Activated T-cell treated with anti-CD3 and anti-CD28 coated beads, Interleukin-2, amount 50 U/mL, for 48 hours (primary cell): Measurements from ENCODE around the gene KLK14.

ENCODE experiments used
- DNase-seq, 2 experiments: peaks; one replicate each; pipeline ENCODE4 v3.0.0-alpha.2; 2020

Gene KLK14, protein sequence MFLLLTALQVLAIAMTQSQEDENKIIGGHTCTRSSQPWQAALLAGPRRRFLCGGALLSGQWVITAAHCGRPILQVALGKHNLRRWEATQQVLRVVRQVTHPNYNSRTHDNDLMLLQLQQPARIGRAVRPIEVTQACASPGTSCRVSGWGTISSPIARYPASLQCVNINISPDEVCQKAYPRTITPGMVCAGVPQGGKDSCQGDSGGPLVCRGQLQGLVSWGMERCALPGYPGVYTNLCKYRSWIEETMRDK

DNA sequence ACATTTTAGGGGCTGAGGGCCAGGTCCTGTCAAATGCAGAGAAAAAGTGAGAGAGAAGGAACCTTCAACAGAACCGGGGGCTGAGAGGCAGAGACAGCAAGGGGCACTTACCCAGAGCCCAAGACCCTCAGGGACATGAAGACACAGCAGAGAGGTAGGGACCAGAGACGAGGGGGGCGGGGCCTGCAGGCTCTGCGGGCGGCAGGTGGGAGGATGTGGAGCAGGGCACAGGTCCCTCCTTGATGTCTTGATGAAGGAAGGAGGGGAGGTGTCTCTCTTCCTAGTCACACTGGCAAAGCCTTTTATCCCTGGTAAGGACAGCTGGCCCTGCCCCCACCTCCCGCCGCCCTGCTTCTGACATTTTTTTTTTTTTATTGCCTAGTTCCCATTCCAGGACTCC is at the start of gene KLK14:
Gene KLK14, minus strand, starts transcription at position 277 of the 400 bp plus-strand sequence. Its CDS starts 273 bp downstream, at position 4.
- DNase-seq: no peak

DNA sequence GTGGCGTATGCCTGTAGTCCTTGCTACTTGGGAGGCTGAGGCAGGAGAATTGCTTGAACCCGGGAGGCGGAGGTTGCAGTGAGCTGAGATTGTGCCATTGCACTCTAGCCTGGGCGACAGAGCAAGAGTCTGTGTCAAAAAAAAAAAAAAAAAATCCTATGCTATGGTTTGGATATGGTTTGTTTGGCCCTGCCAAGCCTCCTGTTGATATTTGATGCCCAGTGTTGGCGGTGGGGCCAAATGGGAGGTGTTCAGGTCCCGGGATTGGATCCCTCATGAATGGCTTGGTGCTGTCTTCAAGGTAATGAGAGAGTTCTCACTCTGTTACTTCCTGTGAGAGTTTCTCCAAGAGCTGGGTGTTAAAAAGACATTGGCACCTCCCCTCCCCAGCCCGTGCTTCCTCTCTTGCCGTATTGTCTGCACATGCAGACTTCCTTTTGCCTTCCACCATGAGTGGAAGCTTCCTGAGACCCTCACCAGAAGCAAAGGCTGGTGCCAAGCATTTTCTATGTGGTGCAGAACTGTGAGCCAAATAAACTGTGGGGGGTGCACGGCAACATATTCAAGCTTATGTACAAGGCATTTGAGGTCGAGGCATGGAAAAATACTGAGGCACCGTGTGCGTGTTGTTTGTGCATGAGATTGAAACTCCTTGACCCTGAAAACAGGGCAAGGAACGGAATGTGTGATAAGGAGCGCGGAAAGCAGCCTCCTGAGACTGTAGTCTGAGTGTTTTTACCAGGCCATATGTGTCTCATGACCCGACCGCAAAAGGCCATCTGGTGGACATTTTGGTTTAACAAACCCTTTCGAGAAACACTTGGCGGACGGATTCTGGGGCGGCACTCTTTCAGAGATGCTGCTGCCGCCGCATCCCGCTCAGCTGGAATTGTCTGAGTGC is 49.3 kb upstream of the KLK14 start:
- peak; percentile 49 for DNase-seq

DNA sequence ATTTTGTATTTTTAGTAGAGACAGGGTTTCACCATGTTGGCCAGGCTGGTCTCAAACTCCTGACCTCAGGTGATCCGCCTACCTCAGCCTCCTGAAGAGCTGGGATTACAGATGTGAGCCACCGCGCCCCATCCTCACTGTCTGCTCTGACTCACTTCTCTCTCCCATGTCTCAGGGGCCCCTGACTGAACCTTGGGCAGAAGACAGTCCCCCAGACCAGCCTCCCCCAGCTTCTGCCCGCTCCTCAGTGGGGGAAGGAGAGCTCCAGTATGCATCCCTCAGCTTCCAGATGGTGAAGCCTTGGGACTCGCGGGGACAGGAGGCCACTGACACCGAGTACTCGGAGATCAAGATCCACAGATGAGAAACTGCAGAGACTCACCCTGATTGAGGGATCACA is 47.0 kb upstream of the KLK14 start:
- DNase-seq: no peak

DNA sequence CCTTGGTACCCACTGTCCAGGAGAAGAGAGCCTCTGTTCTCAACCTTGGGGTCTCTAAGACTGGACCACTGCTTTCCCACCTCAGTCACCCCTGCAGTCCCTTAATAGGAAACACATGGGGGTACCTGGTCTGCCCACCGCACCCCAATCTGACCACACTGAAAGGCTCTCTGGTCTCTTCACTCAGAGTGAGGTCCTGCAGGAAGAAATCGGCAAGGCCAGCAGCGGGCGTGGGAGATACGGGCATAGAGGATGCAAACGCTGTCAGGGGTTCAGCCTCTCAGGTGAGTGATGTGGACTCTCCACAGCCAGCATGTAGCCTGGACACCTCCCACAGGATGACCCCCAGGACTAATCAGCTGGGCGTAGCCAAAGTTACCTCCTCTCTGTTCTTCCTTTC is 45.5 kb upstream of the KLK14 start:
- no peak for DNase-seq

DNA sequence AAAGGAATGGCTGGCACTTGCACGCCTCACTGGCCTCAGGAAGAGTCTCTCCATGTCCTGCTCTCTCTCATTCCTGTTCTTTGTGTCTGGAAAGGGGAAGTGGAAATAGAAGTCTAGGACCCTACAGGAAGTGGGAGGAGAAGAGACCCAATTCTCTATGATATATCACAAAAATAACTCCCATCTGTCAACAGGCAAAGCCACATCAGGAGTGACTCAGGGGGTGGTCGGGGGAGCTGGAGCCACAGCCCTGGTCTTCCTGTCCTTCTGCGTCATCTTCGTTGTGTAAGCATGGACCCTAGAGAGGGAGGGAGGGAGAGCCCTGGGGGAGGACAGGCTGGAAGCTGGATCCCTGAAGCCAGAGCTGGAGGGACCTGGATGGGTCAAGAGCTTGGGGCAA is 45.1 kb upstream of the KLK14 start:
- peak; percentile 45 to 52 for DNase-seq

DNA sequence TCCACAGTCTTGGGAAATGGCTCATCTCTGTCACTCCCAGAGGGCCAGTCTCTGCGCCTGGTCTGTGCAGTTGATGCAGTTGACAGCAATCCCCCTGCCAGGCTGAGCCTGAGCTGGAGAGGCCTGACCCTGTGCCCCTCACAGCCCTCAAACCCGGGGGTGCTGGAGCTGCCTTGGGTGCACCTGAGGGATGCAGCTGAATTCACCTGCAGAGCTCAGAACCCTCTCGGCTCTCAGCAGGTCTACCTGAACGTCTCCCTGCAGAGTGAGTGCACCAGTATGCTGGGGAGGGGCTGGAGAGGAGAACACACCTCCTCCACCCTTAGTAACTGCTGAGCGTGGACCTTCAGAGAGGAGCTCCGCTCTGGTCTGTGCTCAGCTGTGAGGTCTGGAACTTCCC is 44.3 kb upstream of the KLK14 start:
- DNase-seq: no peak

DNA sequence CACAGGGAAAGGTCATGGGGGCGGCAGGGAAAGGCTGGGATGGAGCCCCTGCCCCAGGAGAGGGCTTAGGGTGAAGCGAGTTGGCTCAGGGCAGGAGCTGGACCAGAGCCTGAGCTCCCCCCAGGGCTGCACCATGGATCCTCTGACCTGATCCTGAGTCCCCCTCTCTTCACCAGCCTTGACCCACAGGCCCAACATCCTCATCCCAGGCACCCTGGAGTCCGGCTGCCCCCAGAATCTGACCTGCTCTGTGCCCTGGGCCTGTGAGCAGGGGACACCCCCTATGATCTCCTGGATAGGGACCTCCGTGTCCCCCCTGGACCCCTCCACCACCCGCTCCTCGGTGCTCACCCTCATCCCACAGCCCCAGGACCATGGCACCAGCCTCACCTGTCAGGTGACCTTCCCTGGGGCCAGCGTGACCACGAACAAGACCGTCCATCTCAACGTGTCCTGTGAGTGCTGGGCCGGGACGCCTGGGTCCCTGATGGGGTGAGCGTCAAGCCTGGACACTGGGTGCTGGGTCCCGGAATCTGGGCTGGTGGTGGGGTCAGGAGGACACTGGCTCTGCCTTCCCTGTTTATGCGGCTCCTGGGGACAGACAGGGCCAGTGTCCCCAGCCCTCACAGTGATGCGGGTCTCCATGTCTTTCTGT is 42.9 kb upstream of the KLK14 start:
- no peak for DNase-seq

DNA sequence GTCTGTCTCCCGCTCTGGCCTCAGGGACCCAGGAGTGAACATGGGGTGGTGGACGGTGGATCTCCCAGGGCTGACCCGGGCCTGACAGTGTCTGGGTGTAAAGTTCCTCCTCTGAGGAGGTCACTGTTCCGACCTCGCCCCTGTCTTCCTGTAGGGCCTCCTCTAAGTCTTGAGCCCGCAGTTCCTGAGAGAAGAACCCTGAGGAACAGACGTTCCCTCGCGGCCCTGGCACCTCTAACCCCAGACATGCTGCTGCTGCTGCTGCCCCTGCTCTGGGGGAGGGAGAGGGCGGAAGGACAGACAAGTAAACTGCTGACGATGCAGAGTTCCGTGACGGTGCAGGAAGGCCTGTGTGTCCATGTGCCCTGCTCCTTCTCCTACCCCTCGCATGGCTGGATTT is 42.0 kb upstream of the KLK14 start, which contains the start of gene SIGLEC9:
Gene SIGLEC9, plus strand, starts transcription at position 178 of the 400 bp plus-strand sequence. Its CDS starts 69 bp downstream, at position 247.
- no peak for DNase-seq

DNA sequence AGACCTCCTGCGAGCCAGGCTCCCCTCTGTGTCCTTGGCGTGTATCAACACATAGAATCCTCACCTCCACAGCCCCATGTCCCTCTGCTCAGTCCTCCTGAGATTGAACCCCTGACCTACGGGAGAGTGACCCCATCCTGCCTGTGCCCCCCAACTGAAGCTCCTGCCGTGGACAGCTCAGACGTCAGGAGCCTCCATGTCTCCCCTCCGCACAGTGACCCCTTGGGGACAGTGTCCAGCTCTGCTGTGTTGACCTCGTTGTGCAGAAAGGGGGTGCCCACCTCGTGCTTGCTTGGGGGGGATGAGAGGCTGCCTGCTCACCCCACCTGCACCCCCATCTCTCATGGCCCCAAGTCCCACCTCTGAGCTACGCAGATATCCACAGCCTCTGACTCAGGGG is 41.5 kb upstream of the KLK14 start:
- no peak for DNase-seq

DNA sequence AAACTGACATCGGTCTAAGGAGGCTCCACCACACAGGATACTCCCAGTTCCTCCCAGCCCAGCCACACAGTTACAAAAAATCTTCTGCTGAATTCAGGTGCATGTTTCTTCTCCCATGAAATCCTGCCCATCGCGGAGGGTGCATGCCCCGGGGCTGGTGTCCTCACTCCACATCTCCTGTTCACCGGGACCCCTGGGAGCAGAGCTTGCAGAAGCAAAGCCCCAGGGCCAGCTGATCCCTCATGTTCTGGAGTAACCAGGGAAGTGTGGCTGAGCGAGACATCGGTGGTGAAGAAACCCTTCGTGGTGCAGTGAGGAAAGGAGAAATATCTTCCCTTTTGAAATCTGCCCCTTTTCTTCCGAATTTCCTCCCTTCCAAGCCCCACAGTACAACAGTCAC is 41.1 kb upstream of the KLK14 start:
- no peak for DNase-seq

DNA sequence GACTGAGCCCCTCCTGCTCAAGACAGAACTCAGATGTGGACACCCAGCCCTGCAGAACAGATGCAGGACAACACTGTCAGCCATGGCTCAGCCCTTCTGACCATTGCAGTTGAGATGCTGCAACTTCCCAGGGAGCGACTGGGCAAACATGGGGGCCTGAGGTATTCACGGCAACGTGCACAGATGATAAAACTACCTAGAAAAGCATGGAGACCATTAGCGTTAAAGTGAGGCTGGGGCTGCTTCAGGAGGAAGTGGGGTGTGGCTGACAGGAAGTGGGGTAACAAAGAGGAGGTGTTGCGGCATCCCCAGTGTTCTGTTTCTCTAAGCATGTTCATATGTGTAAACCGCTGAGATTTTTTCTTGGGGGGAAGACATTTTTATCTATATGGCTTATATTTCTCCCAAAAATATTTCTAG is 40.7 kb upstream of the KLK14 start:
- peak in 1 of 2 experiments; percentile 44 for DNase-seq

DNA sequence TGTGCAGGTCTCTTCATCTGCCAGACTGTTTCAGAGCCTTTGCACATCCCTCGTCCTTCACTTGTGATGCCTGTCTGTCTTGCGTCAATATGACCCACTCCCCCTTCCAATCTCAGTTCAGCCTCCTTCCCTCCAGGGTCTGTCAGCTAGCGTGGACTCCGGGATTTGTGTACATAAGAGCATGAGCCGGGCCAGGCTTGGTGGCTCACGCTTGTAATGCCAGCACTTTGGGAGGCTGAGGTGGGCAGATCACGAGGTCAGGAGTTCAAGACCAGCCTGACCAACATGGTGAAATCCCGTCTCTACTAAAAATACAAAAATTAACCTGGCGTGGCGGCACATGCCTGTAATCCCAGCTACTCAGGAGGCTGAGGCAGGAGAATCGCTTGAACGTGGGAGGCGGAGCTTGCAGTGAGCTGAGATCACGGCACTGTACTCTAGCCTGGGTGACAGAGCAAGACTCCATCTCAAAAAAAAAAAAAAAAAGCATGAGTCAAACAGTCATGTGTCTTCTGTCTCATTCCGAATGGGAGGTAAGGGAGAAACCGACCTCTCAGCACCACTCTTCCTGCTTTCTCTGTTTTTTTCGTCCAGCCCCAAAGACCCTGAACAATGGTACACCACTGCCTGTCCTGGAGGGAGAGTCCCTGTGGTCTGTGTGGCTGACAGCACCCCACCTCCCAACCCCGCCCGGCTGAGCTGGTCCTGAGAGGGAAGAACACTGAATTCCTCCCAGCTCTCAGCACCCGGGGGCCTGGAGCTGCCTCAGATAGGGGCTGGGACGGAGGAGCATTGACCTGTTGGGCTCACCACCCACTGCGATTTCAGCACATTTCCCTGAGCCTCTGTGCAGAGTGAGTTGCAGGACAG is 39.7 kb upstream of the KLK14 start:
- DNase-seq: no peak

DNA sequence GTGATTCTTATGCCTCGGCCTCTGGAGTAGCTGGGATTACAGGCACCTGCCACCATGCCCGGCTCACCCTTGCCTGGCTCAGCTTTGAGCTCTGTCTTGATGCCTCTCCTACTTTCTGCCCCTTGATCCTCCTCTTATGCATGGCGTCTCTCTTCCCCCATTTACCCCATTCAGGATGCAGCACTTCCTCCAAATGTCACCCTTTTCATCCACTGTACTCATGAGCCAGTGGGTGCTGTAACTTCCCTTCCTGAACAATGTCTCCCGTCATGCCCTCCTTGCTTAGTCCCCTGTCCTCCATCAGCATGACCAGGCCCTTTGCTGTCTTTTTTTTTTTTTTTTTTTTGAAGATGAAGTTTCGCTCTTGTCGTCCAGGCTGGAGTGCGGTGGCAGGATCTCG is 38.6 kb upstream of the KLK14 start:
- no peak for DNase-seq

DNA sequence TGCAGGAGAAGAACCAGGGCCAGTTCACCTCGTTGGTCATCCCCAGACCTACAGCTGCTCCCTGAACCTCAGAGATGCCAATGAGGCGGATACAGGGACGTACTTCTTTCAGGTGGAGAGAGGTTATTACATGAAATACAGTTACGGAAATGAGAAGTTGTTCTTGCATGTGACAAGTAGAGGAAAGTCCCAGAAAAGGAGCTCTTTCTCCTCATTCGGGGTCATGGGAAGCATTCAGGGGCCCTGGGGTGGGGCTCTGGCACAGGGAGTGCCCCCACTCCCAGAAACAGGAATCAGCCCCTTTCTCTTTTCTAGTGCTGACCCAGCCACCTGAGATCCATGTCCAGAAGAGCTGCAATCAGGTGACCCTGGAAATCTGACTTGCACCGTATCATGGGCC is 37.5 kb upstream of the KLK14 start:
- no peak for DNase-seq

DNA sequence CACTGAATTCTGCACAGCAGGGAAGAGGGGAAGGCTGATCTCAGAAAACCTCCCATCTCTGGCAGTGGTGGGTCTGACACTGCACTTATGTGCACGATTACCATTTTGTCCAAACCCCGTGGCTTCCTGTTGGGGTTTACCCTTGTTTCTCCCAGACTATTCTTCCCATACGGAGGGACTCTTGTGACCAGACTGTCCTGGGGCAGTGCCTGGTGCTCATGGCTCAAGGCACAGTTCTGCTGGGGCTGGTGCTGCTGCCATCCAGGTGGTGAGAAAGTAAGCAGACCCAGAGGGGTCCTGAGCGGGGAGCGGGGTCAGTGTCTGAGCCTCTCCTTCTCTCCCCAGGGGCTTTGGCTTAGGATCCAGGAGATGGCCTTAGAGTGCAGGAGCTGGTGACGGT is 36.9 kb upstream of the KLK14 start:
- DNase-seq: no peak

DNA sequence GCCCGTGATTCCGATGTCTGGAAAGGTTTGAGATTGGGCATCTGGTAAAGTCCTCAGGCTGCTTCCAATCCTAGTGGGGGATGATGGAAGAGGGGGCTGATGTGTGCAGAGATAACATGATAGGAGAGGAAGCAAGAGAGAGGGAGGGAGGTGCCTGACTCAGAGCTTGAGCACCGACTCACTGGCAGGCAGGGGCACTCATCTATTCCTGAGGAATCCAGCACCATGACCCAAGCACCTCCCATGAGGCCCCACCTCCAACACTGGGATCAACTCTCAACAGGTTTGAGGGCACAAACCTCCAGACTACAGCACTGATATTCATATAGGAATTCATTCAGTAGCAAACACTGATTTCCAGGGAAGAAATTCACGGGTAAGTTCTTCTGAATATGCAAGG is 36.4 kb upstream of the KLK14 start:
- no peak for DNase-seq

DNA sequence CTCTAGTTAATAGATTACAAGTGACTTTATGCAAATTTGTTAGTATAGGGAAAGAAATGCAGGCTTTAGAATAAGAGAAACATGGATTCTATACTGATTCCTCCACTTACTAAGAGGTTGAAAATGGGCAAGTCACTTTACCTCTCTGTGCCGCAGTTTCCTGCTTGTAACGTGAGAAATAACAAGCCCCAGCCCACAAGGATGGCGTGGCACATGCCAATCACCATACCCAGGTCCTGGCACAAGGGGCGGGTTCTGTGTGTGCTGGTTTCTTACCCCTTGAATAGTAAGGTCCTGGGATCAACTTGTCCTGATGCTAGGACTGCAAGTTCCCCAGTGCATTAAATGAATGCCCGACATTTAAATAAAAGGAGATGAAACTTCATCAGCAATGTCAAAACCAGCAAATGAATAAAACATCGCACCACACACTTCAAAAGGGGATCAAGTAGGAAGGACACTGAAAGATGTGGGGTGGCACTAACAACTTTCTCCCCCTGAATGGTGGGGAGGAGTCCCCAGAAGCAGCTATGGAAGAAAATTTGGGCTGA is 34.1 kb upstream of the KLK14 start:
- DNase-seq: no peak

DNA sequence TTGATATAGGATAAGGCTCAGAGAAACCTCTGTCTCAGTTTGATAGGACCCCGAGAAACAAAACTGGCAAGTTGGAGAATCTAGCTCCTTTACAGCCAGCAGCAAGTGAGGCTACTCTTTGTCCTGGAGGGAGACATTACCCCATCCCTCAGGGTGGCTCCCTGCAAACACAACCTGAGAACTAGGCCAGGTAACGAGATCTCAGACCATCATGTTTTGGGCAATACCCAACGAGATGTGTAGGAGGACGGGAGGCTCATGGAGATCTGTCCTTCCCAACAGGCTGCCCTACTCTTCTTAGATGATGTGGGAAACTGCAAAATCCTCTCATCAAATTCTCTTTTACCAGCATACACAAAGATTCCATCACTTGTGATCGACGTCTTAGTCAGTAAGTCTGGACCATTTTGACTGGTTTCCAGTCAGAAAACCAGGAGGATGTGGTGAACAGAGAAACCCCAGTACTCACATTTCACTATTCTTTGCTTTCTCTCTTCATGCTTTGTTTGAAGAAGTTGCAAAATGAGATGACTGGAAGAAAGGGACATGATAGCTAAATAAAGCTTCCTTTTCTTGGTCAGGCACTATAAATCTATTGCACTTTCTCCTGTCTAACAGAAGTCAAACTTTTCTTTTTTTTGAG is 31.5 kb upstream of the KLK14 start:
- peak; percentile 56 to 63 for DNase-seq

DNA sequence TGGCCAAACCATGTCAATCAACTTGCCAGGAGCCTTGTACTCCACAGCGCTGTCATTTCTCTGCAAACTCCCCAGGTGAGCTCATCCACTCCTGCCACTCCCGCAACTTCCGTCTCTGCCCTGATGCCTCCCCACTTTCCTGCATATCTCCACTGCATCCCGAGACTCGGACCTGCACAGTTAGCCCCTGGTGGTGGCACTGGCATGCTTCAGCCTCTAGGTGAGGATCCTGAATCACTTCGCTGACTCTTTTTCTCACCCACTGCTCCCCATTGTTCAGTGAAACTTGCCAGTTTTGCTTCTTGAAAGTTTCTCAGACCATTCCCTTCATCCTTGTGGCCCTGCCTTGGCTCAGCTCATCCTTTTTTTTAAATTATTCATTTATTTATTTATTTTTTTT is 28.9 kb upstream of the KLK14 start:
- DNase-seq: no peak

DNA sequence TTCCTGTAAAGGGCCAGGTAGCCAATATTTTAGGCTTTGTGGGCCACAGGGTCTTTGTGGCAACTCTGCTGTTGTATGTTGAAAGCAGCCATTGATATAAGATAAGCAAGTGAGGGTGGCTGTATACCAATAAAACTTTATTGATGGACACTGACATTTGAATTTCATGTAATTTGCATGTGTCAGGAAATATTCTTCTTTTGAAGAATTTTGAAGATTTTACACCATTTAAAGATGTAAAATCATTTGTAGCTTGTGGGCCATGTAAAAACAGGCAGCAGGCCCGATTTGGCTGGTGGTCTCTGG is 27.9 kb upstream of the KLK14 start:
- DNase-seq: no peak

DNA sequence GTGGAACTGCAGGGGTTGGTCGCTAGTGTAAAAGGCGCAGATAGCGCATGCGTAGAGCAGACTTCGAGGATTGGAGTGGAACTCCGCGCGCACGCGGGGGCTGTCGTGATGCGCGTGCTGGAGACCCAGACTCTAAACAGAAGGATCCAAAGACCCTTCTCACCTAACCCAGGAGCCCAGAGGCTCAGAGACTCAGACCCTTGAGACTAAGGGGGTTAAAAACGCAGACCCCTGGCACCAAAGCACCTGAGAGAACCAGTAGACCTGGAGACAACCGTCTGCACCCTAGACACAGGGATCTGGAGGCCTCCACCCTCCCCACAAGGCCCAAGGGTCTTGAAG is 26.1 kb upstream of the KLK14 start:
- DNase-seq: no peak
